LHCN-M2 (cell line): Measurements from ENCODE around the gene SYNGR4. TPM values are rescaled to one million over a fixed set of nuclear protein-coding genes. Genes with fewer than 3 reads are reported as not detected.
A peak's percentile ranks its signal among the peaks of the same experiment; 100 is the strongest.

ENCODE experiments used
- DNase-seq: peaks from one replicate; pipeline ENCODE4 v3.0.0-alpha.2; 2012; ENCODE audit warnings: low read depth
- total RNA-seq: library from RNA; depleted of rRNA; stranded (reverse); fragments of >200 nt; gene quantifications from 2 replicates; pipeline ENCODE4 v1.2.3, GENCODE V29; 2014

Gene SYNGR4
- total RNA-seq, 1 experiment from 2014 or later = not detected

- DNase-seq = no peak
These were observed 22.4 kb upstream of the SYNGR4 start for GRCh38 chr19:48341515-48342413.

- no peak for DNase-seq
These were observed 21.8 kb upstream of the SYNGR4 start for GRCh38 chr19:48342414-48342738.

- peak; percentile 48 for DNase-seq
These were observed 21.2 kb upstream of the SYNGR4 start for GRCh38 chr19:48342841-48343540.

GRCh38 chr19:48344892-48345291, 19.3 kb upstream of the SYNGR4 start:
- DNase-seq = no peak

- DNase-seq = no peak
These were observed 18.0 kb upstream of the SYNGR4 start for GRCh38 chr19:48346191-48346590.

- no peak for DNase-seq
These were observed 16.1 kb upstream of the SYNGR4 start for GRCh38 chr19:48348045-48348444.

- no peak for DNase-seq
These were observed 15.4 kb upstream of the SYNGR4 start for GRCh38 chr19:48348737-48349136.

GRCh38 chr19:48350856-48351255, 13.3 kb upstream of the SYNGR4 start:
- DNase-seq = no peak

- peak; percentile 35 for DNase-seq
These were observed 12.8 kb upstream of the SYNGR4 start for GRCh38 chr19:48351341-48351752.

- no peak for DNase-seq
These were observed 10.5 kb upstream of the SYNGR4 start for GRCh38 chr19:48353677-48354076.

GRCh38 chr19:48354332-48354992, 9.7 kb upstream of the SYNGR4 start:
- no peak for DNase-seq

- DNase-seq = no peak
These were observed 8.7 kb upstream of the SYNGR4 start for GRCh38 chr19:48355365-48355954.

- no peak for DNase-seq
These were observed 5.0 kb upstream of the SYNGR4 start for GRCh38 chr19:48359123-48359522.

- DNase-seq = no peak
These were observed 2.3 kb upstream of the SYNGR4 start for GRCh38 chr19:48361912-48362311.

- peak; percentile 94 for DNase-seq
These were observed 1.3 kb upstream of the SYNGR4 start for GRCh38 chr19:48362716-48363499.

- no peak for DNase-seq
These were observed 712 bp upstream of the SYNGR4 start for GRCh38 chr19:48363500-48363809.

- no peak for DNase-seq
These were observed 606 bp downstream of the SYNGR4 start for GRCh38 chr19:48364598-48365348.

- no peak for DNase-seq
These were observed 1.4 kb downstream of the SYNGR4 start for GRCh38 chr19:48365602-48366001.

- no peak for DNase-seq
These were observed 3.7 kb downstream of the SYNGR4 start for GRCh38 chr19:48367855-48368254.

- DNase-seq = no peak
These were observed 4.8 kb downstream of the SYNGR4 start for GRCh38 chr19:48368936-48369335.

GRCh38 chr19:48370955-48371354, 6.8 kb downstream of the SYNGR4 start:
- no peak for DNase-seq
